Measurements from ENCODE around the gene NFIA.

DNA sequence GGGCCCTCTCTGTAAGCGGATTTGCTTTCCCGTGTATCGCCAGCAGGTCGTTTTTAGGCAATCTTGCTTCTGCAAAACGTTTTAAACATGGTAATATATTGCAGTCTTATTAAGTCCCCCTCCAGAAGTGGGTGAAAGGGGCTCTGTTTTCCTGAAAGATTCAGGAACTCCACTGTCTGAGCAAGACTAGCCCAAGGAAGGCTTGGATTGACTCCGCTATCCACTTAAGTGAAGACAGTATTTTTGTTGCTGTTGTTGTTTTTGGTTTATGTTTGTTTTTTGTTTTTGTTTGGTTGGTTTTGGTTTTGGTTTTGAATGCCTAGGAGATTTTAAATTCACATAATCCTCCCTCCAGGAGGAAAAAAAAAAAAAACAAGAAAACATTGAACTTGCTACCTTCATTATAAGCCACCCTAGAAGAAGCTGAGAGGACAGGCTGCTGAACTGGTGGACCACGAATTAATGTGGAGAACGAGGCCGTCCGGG, 29.1 kb upstream of the NFIA start:
- TF ChIP-seq, protein P1, sequence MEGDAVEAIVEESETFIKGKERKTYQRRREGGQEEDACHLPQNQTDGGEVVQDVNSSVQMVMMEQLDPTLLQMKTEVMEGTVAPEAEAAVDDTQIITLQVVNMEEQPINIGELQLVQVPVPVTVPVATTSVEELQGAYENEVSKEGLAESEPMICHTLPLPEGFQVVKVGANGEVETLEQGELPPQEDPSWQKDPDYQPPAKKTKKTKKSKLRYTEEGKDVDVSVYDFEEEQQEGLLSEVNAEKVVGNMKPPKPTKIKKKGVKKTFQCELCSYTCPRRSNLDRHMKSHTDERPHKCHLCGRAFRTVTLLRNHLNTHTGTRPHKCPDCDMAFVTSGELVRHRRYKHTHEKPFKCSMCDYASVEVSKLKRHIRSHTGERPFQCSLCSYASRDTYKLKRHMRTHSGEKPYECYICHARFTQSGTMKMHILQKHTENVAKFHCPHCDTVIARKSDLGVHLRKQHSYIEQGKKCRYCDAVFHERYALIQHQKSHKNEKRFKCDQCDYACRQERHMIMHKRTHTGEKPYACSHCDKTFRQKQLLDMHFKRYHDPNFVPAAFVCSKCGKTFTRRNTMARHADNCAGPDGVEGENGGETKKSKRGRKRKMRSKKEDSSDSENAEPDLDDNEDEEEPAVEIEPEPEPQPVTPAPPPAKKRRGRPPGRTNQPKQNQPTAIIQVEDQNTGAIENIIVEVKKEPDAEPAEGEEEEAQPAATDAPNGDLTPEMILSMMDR (conservative IDR thresholded peaks at IDR 0.05; ENCODE audit: low read depth, low read length), result no peak
- TF ChIP-seq EZH2phosphoT487 (IDR thresholded peaks at IDR 0.05; ENCODE audit: borderline replicate concordance, low read length), result no peak
- TF ChIP-seq EZH2 (IDR thresholded peaks at IDR 0.05; ENCODE audit: low read length, unreplicated experiment), result no peak

Data from PC-3 (cell line).